NT2/D1 (cell line): ENCODE data around the gene TMBIM6.

Experiments used
- YY1 ChIP-seq: IDR thresholded peaks from 2 replicates; pipeline ENCODE4 v1.6.1; 2011; ENCODE audit not compliant: insufficient read length, insufficient read depth
- ZNF274 ChIP-seq: IDR thresholded peaks from 2 replicates; pipeline ENCODE4 v1.6.1; 2011; ENCODE audit warnings: mild to moderate bottlenecking, low read depth, low read length

DNA sequence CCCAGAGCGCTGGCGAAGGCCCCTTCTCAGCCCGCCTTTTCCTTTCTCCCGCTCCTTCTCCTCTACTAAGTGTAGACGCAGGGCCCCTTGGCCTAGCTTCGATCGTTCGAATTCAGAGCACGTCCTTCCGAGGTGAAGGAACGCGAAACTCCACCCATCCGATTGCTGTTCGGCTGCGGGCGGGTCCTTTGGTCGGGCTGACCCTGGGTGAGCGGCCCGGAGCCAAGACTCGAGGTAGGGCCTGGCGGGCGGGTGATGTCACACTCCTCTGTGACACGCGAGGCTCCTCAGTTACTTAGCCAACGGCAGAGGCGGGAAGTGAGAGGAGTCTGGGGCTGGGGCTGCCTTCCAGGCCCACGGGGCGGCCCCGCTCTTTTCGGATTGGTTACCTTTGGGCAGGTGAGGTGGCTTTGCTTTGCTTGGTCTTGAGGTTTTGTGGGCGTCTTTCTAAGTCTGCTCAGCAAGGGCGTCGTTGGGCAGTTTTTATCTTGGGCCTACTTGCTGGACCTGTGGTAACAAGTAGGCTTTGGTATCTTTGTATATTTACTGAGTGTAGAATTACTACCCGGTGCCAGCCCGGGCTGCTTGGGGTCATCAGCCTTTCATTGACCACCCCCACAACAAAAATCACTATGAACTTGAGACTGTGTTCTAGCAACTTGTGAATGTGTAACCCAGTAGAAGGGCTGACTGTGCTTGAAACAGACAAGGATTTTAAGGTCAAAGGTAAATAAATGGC, 694 bp downstream of the TMBIM6 start:
- TF ChIP-seq ZNF274 (no peak), YY1 (no peak)
